GM23338 (cell line): ENCODE measurements around the gene SUGCT. TPM values are rescaled to one million over a fixed set of nuclear protein-coding genes. Genes with fewer than 3 reads are reported as not detected.

Experiments
- ATAC-seq: fragments of 200-7000 bp; cut with Tn5 transposase; 3 replicates; pipeline ENCODE4 v1.9.1; 2020
- DNase-seq: peaks from one replicate; pipeline ENCODE4 v3.0.0-alpha.2; 2015; ENCODE audit warnings: low spot score
- H2AFZ ChIP-seq: fragments of 200-600 bp; sonication (generic); 2 replicates; pipeline ENCODE4 v1.8.0; 2016; ENCODE audit warnings: antibody characterized with exemption, mild to moderate bottlenecking, moderate library complexity
- H3F3A ChIP-seq: fragments of 200-600 bp; sonication (generic); replicated peaks from 2 replicates; pipeline ENCODE4 v1.8.0; 2017; ENCODE audit warnings: antibody characterized with exemption, mixed run types, low read depth
- H3K27ac ChIP-seq: fragments of 200-600 bp; sonication (generic); 2 replicates; pipeline ENCODE4 v1.6.1; 2016; ENCODE audit warnings: low read depth
- H3K27me3 ChIP-seq: fragments of 200-600 bp; sonication (generic); 2 replicates; pipeline ENCODE4 v1.8.0; 2016; ENCODE audit warnings: mild to moderate bottlenecking, mixed run types, moderate library complexity; ENCODE audit not compliant: insufficient read depth
- H3K36me3 ChIP-seq: fragments of 200-600 bp; sonication (generic); 2 replicates; pipeline ENCODE4 v1.8.0; 2016; ENCODE audit warnings: mild to moderate bottlenecking; ENCODE audit not compliant: insufficient read depth
- H3K4me1 ChIP-seq: fragments of 200-600 bp; sonication (generic); 2 replicates; pipeline ENCODE4 v1.8.0; 2016; ENCODE audit warnings: mild to moderate bottlenecking, moderate library complexity; ENCODE audit not compliant: insufficient read depth
- H3K4me2 ChIP-seq: fragments of 200-600 bp; sonication (generic); 2 replicates; pipeline ENCODE4 v1.7.1; 2017; ENCODE audit warnings: mixed run types
- H3K4me3 ChIP-seq: fragments of 200-600 bp; sonication (generic); 2 replicates; pipeline ENCODE4 v1.6.1; 2016; ENCODE audit warnings: mixed run types
- H3K79me2 ChIP-seq: fragments of 200-600 bp; sonication (generic); replicated peaks from 2 replicates; pipeline ENCODE4 v1.8.0; 2017; ENCODE audit warnings: mild to moderate bottlenecking; ENCODE audit not compliant: insufficient read depth
- H3K9me2 ChIP-seq: fragments of 200-600 bp; sonication (generic); 2 replicates; pipeline ENCODE4 v1.8.0; 2017; ENCODE audit not compliant: insufficient read depth
- H4K20me1 ChIP-seq: fragments of 200-600 bp; sonication (generic); replicated peaks from 2 replicates; pipeline ENCODE4 v1.8.0; 2017; ENCODE audit warnings: mild to moderate bottlenecking; ENCODE audit not compliant: insufficient read depth
- H3K27ac Mint-ChIP-seq: 2 replicates; pipeline ENCODE4 v1.8.0; 2020; ENCODE audit warnings: inconsistent platforms, mild to moderate bottlenecking, moderate library complexity, mixed read lengths
- H3K27me3 Mint-ChIP-seq: 3 replicates; pipeline ENCODE4 v1.8.0; 2022; ENCODE audit warnings: low read depth, mild to moderate bottlenecking, moderate library complexity, mixed read lengths, inconsistent platforms; ENCODE audit not compliant: insufficient read depth, poor library complexity
- H3K36me3 Mint-ChIP-seq: 3 replicates; pipeline ENCODE4 v1.8.0; 2021; ENCODE audit warnings: low read depth, mild to moderate bottlenecking, inconsistent platforms, moderate library complexity, mixed read lengths
- H3K4me1 Mint-ChIP-seq: 3 replicates; pipeline ENCODE4 v1.8.0; 2020; ENCODE audit warnings: mild to moderate bottlenecking, inconsistent platforms, mixed read lengths
- H3K4me3 Mint-ChIP-seq: 3 replicates; pipeline ENCODE4 v1.8.0; 2021; ENCODE audit warnings: moderate library complexity, mild to moderate bottlenecking, inconsistent platforms, mixed read lengths
- H3K9me3 Mint-ChIP-seq: 3 replicates; pipeline ENCODE4 v1.8.0; 2020; ENCODE audit warnings: moderate library complexity, mild to moderate bottlenecking, inconsistent platforms, mixed read lengths
- POLR2AphosphoS5 ChIP-seq: IDR thresholded peaks from 2 replicates; pipeline ENCODE4 v1.6.1; 2016; ENCODE audit warnings: antibody characterized with exemption, low read depth
- STAT1 ChIP-seq: IDR thresholded peaks from one replicate; pipeline ENCODE4 v1.6.1; 2016; ENCODE audit warnings: antibody characterized with exemption; ENCODE audit not compliant: unreplicated experiment
- ZNF114 ChIP-seq: fragments of 250-450 bp; sonication (Bioruptor Pico); IDR thresholded peaks from 2 replicates; pipeline ENCODE4 v1.5.0; 2020; ENCODE audit warnings: mild to moderate bottlenecking, moderate library complexity
- polyA plus RNA-seq: library from polyadenylated mRNA; unstranded; fragments of >200 nt; fragmentation: Nextera tagmentation; extraction: Ambion mirVana; gene quantifications from 2 replicates; pipeline ENCODE4 v1.2.1, GENCODE V29; 2016
- total RNA-seq: library from RNA; depleted of rRNA; stranded (reverse); fragments of >200 nt; shearing (Covaris generic); gene quantifications from 2 replicates; pipeline ENCODE4 v1.2.3, GENCODE V29; 2014
- TF ChIP-seq, protein P1 (sequence below): fragments of 250-450 bp; sonication (Bioruptor Pico); IDR thresholded peaks from 2 replicates; pipeline ENCODE4 v1.5.0; 2020; ENCODE audit warnings: mild to moderate bottlenecking, moderate library complexity
- TF ChIP-seq, protein P2 (sequence below), 2 experiments: fragments of 200-600 bp in 1 of 2; sonication (generic) in 1 of 2; conservative IDR thresholded peaks; 2 replicates each; pipeline versions ENCODE4 v1.5.1 to v1.6.1; 2016 to 2017; ENCODE audit warnings: antibody characterized with exemption in 2 of 2, low read depth in 2 of 2, mild to moderate bottlenecking in 2 of 2, moderate library complexity in 1 of 2

Gene SUGCT
- total and polyA plus RNA-seq, 2 experiments from 2014 or later, result 4.2 to 5.6 TPM

DNA sequence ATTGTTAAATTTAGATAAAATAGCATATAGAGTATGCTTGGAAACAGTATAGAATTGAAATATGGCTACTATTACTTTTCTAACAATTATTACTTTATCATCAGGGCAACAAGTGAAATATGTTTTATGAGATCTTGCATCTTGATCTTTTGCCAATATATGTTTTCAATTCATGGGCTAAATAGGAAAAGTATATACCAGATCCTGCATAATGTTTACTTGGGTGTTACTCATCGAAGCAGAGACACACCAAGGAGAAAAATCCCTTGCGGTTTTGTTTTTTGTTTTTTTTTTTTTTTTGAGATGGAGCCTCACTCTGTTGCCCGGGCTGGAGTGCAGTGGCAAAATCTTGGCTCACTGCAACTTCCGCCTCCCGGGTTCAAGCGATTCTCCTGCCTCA lies 541.4 kb downstream of the SUGCT start (continued):
- TF ChIP-seq, protein P1, sequence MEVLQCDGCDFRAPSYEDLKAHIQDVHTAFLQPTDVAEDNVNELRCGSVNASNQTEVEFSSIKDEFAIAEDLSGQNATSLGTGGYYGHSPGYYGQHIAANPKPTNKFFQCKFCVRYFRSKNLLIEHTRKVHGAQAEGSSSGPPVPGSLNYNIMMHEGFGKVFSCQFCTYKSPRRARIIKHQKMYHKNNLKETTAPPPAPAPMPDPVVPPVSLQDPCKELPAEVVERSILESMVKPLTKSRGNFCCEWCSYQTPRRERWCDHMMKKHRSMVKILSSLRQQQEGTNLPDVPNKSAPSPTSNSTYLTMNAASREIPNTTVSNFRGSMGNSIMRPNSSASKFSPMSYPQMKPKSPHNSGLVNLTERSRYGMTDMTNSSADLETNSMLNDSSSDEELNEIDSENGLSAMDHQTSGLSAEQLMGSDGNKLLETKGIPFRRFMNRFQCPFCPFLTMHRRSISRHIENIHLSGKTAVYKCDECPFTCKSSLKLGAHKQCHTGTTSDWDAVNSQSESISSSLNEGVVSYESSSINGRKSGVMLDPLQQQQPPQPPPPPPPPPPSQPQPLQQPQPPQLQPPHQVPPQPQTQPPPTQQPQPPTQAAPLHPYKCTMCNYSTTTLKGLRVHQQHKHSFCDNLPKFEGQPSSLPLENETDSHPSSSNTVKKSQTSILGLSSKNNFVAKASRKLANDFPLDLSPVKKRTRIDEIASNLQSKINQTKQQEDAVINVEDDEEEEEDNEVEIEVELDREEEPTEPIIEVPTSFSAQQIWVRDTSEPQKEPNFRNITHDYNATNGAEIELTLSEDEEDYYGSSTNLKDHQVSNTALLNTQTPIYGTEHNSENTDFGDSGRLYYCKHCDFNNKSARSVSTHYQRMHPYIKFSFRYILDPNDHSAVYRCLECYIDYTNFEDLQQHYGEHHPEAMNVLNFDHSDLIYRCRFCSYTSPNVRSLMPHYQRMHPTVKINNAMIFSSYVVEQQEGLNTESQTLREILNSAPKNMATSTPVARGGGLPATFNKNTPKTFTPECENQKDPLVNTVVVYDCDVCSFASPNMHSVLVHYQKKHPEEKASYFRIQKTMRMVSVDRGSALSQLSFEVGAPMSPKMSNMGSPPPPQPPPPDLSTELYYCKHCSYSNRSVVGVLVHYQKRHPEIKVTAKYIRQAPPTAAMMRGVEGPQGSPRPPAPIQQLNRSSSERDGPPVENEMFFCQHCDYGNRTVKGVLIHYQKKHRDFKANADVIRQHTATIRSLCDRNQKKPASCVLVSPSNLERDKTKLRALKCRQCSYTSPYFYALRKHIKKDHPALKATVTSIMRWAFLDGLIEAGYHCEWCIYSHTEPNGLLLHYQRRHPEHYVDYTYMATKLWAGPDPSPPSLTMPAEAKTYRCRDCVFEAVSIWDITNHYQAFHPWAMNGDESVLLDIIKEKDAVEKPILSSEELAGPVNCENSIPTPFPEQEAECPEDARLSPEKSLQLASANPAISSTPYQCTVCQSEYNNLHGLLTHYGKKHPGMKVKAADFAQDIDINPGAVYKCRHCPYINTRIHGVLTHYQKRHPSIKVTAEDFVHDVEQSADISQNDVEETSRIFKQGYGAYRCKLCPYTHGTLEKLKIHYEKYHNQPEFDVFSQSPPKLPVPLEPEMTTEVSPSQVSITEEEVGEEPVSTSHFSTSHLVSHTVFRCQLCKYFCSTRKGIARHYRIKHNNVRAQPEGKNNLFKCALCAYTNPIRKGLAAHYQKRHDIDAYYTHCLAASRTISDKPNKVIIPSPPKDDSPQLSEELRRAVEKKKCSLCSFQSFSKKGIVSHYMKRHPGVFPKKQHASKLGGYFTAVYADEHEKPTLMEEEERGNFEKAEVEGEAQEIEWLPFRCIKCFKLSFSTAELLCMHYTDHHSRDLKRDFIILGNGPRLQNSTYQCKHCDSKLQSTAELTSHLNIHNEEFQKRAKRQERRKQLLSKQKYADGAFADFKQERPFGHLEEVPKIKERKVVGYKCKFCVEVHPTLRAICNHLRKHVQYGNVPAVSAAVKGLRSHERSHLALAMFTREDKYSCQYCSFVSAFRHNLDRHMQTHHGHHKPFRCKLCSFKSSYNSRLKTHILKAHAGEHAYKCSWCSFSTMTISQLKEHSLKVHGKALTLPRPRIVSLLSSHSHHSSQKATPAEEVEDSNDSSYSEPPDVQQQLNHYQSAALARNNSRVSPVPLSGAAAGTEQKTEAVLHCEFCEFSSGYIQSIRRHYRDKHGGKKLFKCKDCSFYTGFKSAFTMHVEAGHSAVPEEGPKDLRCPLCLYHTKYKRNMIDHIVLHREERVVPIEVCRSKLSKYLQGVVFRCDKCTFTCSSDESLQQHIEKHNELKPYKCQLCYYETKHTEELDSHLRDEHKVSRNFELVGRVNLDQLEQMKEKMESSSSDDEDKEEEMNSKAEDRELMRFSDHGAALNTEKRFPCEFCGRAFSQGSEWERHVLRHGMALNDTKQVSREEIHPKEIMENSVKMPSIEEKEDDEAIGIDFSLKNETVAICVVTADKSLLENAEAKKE (CRISPR knock-in tag), result no peak
- TF ChIP-seq, protein P2, sequence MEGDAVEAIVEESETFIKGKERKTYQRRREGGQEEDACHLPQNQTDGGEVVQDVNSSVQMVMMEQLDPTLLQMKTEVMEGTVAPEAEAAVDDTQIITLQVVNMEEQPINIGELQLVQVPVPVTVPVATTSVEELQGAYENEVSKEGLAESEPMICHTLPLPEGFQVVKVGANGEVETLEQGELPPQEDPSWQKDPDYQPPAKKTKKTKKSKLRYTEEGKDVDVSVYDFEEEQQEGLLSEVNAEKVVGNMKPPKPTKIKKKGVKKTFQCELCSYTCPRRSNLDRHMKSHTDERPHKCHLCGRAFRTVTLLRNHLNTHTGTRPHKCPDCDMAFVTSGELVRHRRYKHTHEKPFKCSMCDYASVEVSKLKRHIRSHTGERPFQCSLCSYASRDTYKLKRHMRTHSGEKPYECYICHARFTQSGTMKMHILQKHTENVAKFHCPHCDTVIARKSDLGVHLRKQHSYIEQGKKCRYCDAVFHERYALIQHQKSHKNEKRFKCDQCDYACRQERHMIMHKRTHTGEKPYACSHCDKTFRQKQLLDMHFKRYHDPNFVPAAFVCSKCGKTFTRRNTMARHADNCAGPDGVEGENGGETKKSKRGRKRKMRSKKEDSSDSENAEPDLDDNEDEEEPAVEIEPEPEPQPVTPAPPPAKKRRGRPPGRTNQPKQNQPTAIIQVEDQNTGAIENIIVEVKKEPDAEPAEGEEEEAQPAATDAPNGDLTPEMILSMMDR (conservative IDR thresholded peaks at IDR 0.05; ENCODE audit: low read depth in 2 of 2), result no peak
- no peak for TF ChIP-seq POLR2AphosphoS5
- TF ChIP-seq STAT1, result no peak

DNA sequence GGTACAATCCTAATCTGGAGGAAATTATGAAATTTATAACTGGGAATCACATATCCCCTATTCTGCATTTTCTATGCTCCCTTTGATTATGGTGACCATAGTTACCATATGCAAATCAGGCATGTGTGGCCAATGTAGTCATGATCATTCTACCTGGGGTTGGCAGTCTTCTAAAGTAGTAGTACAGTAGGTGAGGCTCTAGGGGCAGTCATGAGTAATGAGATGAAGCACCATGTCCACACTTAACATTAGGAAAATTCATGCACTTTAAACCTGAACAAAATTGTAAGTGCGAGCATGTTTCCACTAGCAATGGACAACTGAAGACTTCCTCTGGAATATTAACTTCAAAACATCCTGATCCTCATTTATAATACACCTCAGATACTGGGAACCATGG lies 545.9 kb downstream of the SUGCT start:
- Histone ChIP-seq H3K27ac (no peak overlapping the region), H3K4me2 (no peak overlapping the region), H4K20me1 (no peaks in the 10 kb centered on the region), H3K4me3 (no peak overlapping the region), H3K79me2 (no peaks in the 10 kb centered on the region), H3K36me3 (no peaks in the 10 kb centered on the region), H3F3A (no peaks in the 10 kb centered on the region), H3K9me2 (no peaks in the 10 kb centered on the region), H3K27me3 (no peaks in the 10 kb centered on the region), H2AFZ (no peak overlapping the region), H3K4me1 (no peaks in the 10 kb centered on the region)
- TF ChIP-seq, protein P2 (conservative IDR thresholded peaks at IDR 0.05; ENCODE audit: low read depth in 2 of 2), result peak; percentile 52 to 60
- no peak for TF ChIP-seq STAT1
- no peak for TF ChIP-seq ZNF114
- Mint-ChIP-seq H3K4me3 (no peak overlapping the region), H3K27me3 (no peaks in the 10 kb centered on the region), H3K4me1 (no peaks in the 10 kb centered on the region; the same call in 2 of the 3 replicates), H3K36me3 (no peaks in the 10 kb centered on the region), H3K9me3 (no peaks in the 10 kb centered on the region), H3K27ac (no peak overlapping the region)
- ATAC-seq (peak; percentile 96), DNase-seq (peak; percentile 74)
